Stimulated activated CD4-positive, alpha-beta T cell treated with anti-CD3 and anti-CD28 coated beads, Interleukin-15, amount 100 ng/mL, for 24 hours (primary cell): Measurements from ENCODE around the gene KIRREL3.
"Not testable (repeated sequence)": the region's sequence is repeated elsewhere in the genome, so short reads cannot be mapped to it uniquely, and the experiment has no call there.

ENCODE experiments used
- DNase-seq: peaks from one replicate; pipeline ENCODE4 v3.0.0-alpha.2; 2020

The KIRREL3 gene

DNA sequence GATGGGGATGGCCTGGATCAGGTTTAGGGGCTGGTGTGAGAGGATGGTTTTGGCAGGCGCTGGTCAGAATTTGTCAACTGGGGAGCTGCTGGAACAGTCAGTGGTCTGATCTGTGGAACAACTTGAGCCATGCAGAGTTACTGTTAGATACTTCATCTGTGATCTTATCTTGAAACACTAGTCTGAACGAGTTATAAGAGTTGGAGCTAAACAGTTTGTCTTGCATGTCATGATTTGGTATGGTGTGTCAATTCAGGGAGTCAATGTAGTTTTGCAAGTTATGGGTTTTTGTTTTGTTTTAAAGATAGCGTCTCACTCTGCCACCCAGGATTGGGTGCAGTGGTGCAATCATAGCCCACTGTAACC, 591.0 kb downstream of the KIRREL3 start:
- DNase-seq: no peak

DNA sequence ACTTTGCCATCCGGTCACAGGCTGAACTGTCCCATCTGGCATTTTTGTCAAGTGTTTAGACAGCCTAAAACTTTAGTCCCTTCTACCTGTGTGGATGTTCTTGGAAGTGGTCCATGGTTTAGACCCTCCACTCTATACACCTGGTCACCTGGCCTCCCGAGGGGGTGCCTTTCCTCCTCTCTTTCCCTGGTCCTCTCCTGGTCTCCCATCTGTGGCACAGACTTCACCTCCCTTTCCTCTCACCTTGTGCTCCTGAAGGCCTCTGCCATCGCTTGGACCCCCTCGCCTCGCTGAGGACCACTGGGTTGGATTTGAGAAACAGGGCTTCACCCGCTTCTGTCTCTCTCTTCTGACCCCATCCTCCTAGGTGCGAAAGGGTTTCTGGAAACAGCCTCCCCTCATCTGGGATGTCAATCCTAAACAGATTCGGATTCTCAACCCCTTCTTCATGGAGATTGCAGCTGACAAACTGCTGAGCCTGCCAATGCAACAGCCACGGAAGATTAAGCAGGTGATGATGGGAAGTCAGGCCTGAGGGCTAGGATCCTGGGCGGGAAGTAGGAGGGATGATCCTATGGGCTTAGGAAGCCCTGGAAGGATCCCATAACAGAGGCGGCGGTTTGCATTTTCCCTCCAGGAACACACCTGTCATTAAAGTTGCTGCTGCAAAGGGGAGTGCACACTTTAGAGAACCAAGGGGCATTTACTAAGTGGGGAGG, 591.5 kb downstream of the KIRREL3 start:
- DNase-seq: no peak

DNA sequence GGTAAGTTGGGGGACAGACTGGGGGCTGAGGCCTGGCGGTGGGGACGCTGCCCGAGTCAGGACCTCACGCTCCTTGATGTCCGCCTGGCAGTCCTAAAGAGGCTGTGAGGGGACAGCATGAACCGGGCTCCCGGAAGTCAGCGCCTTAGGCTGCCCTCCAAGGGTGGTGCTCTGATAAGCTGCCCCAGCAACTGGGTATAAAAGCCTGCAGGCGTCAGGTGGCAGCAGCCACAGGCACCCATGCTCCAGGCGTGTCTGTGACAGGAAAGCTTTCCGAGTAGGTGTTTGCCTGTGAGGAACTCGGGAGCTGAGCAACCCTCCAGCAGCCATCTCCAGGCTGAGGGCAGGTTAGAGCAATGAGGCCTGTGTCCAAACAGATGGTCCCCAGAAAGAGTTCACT, 592.1 kb downstream of the KIRREL3 start:
- DNase-seq: no peak

DNA sequence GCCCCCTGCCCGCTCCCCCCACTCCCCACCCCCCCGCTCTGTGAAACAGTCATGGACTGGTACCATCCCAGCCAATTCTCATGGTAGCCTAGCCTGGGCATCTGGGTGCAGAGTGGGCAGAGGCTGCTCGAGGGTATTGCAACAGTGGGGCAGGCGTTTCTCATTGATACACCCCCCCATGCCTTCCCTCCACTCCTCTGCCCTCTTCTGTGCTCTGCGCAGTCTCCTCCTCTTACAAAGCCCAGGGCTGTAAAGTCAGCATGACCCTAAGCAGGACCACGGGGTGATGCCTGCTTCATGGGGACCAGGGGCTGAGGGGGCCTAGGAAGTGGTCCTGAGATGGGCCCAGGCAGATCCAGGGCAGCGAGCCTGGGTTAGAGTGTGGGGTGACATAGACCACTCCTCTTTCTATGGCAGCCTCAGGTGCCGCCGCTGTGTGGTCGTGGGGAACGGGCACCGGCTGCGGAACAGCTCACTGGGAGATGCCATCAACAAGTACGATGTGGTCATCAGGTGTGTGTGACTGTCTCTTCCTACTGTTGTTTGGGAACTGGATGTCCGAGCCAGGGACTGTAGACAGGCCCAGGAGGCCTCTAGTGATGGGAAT, 592.8 kb downstream of the KIRREL3 start:
- DNase-seq: no peak

GRCh38 chr11:126407101-126407521, 593.5 kb downstream of the KIRREL3 start:
- DNase-seq: no peak

GRCh38 chr11:126406368-126406767, 594.2 kb downstream of the KIRREL3 start:
- no peak for DNase-seq

GRCh38 chr11:126405906-126406305, 594.7 kb downstream of the KIRREL3 start:
- no peak for DNase-seq

GRCh38 chr11:126405374-126405773, 595.2 kb downstream of the KIRREL3 start:
- no peak for DNase-seq

DNA sequence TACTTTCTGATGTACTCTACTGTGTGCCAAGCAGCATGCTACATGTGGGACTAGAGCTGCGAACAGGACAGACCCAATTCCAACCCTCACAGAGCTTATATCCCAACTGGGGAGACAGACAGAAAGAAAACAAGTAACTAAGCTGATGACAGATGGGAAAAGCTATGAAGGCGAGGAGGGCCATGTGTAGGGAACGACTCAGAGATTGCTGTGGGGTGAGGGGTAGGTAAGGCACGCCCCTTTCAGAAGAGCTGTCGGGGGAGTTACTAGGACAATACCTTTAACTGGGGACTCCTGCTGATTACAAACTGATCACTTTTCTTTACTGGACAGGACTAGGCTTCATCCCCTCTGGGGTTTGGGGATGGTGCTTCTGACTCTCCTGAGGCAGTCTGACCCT, 596.2 kb downstream of the KIRREL3 start:
- DNase-seq: no peak

DNA sequence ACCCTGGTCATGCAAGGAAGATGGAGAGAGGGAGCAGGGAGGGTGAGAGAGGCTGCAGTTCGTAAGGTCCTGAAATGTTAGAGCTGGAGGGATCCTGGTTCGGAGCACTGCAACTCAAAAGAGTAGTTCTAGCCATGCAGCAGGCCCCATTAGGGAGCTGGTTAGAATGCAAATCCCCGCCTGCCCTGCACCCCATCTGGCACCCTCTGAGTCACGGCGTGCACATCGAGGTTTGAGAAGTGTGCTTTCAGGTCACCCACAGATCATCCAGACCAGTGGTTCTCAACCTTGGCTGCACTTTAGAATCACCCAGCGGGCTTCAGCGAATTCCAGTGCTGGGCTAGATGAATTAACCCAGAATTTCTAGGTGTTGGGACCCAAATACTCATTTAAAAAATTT, 596.9 kb downstream of the KIRREL3 start:
- no peak for DNase-seq

DNA sequence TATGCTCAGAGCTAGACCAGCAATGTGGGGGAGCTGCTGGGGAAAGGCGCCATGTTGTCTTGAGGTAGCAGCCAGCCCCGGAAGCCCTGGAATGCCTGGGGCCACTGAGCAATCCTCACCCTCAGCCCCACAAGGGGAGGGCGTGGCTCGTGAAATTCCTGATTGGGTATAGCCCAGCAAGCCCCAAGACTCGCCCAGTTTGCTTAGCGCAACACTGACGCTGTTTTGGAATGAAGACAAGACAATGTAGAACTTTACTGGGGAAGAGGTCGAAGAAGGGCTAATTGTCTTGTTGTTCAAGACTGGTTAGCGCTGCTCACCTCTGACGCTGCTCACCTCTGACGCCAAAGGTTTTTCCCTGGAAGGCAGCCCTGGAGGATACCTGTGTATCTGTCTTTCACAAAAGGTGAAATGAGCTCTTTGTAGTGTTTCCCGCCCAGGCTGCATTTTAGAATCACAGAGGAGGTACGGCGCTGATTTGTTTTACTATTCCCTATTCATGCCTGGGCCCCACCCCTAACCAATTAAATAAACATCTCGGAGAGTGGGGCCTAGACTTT, 597.5 kb downstream of the KIRREL3 start:
- DNase-seq: no peak

DNA sequence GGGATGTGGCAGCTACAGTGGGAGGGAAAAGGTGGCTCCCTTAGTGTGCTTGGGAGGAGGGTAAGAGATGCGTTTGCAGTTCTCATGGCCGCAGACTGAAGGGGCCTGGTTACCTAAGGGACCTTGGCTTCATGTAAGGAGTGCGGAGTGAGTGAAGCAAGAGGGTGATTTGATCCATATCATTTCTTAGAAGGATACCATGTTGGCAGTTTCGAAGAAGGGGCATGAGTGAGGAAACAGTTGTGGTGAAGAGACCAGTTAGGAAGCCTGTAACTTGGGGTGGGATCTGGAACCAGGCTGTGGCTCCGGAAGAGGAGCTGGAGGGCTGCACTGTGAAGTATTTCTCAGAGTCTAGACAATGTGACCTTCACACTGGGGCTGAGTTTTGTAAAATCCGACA, 600.1 kb downstream of the KIRREL3 start:
- DNase-seq: no peak

DNA sequence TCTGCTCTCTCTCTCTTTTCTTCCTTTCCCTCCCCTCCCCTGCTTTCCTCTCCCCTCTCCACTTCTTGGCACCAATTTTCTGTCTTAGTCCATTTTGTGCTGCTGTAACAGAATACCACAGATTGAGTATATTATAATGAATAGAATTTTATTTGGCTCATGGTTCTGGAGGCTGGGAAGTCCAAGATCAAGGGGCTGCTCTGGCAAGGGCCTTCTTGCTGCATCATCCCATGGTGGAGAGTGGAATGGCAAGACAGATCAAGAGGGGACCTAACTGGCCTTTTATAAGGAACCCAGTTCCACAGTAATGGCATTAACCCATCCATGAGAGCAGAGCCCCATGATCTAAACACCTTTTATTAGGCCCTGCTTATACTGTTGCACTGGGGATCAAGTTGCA, 600.6 kb downstream of the KIRREL3 start:
- DNase-seq: no peak

DNA sequence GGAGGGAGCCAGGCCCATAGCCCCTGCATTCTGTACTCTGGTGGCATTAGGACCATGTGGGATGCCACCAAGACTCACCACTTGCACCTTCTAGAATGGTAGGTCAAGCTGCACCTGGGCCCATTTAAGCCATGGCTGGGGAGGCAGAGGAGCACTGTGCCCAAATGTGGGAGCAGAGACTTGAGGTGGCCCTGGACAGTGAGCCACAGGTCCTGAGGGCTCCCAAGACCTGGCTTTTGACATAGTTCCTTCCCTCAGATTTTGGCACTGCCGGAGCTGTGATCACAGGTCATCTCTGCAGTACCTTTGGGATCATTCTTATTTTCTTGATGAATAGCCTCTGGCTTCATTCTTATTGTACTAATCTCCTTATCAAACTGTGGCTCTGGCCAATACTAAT, 601.8 kb downstream of the KIRREL3 start:
- DNase-seq: no peak

DNA sequence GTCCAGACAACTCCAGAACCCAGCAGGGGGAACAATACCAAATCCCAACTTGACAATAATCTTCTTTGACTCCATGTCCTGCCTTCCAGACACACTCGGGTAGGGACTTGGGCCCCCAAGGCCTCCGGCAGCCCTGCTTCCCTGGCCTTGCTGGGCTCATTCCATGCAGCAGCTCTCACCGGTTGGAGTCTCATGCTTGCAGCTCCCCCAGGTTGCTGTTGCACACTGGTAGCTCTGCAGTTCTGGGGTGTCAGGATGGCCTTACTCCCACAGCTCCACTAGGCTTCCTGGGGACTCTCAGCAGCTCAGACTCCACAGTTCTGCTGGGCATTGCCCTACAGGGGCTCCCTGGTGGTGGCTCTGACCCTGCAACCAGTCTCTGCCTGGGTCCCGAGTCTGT, 602.3 kb downstream of the KIRREL3 start:
- no peak for DNase-seq

DNA sequence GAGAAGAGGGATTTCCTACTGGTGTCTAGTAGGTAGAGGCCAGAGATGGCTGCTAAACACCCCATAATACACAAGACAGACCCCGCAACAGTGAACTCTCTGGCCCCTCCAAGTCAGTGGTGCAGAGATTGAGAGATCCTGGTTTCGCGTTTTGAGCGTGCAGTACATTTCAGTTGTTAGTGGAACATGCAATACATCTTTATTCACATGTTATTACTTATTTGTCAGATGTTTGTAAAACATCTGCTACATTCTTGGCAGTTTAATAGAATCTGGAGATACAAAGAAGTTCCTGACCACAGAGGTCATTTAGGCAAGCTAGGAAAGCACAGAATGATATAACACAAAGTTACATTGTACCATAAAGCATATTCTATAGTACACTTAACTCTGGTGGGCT, 603.6 kb downstream of the KIRREL3 start:
- DNase-seq: no peak

GRCh38 chr11:126396266-126396665, 604.3 kb downstream of the KIRREL3 start:
- DNase-seq: not testable (repeated sequence)

GRCh38 chr11:126395784-126396183, 604.8 kb downstream of the KIRREL3 start:
- not testable (repeated sequence) for DNase-seq

DNA sequence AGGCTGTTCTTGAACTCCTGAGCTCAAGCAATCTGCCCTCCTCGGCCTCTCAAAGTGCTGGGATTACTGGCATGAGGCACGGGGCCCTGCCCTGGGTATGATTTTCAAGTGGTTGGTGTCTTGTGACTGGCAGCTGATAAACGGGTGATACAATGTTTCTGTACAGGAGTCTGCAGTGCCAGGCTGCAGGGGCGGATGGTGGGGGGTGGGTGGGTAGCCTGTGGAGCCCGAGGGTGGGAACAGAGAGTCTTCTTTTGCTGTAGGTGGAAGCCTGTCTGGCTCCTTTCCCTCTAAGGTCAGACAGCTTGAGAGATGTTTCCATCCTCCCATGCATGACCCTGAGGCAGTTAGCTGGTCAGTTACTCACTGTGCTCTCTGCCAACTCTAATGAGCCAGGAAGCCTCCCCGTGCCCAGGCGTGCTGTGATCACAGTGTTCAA, 605.9 kb downstream of the KIRREL3 start:
- DNase-seq: not testable (repeated sequence)

DNA sequence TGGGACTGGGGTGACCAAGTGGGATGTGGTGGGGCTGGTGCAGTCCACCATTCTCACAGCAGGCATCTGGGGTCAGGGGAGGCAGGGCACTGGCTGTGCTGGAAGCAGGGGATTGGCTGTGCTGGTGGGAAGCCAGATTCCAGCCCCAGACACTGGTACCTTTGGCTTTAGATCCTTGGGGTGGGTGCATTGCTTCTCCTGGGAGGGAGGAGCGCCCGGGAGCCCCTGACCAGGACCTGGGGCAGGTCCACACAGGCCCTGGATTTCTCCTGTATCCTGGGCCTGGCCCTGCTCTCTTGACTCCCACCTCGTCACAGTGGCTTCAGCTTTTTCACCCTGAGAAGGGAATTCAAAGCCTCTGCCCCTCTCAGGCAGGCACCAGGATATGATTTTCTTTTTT, 606.5 kb downstream of the KIRREL3 start:
- DNase-seq: no peak

DNA sequence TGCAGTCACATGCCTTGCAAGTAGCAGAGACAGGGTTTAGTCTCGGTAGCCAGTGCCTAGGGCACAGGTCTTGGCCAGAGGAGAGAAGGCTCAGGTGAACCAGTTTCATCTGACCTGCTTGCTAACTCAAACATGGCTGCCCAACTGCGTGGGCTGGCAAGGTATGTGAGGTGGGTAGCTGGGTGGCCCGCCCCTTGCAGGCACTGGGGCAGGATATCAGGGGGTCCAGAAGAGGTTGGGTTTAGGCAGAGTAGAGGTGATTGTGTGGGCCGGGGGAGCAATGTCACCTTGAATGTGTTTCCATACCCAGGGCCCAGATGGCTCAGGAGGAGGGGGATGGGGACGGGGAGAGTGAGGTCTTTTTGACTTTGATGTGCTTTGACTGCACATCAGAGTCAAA, 607.4 kb downstream of the KIRREL3 start:
- no peak for DNase-seq

GRCh38 chr11:126392633-126393013, 607.9 kb downstream of the KIRREL3 start:
- no peak for DNase-seq

DNA sequence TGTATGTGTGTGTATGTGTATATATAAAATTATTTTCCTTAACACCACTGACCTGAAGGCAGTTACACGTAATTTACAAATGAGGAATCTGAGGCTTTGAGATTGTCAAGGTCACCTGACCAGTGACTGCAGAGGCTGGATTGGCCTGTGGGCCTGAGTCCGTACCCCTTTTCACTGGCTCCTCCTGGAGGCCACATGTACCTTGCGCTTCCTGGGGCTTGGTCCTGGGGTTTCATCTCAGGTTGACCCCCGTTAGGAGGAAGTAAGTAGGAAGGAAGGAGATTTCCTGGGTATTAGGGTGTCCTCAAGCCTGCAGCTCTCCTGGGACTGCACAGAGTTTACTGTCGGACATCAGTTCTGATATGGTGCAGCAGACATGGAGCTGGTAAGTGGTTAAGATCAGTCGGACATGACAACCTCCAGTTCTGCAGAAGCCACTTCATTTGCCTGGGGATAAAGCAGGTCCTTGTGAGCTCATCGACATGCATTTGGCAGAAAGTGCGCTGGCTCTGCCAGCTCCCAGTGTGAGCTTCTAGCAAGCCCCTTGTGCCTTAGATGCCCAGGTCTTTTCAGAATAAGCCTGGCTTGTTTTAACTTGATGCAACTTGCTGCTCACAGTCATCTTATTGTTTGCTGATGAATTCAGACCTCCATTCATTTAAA, 608.5 kb downstream of the KIRREL3 start:
- DNase-seq: no peak
